Tibial nerve (tissue), 4 donors: Measurements from ENCODE around the gene P2RY11. TPM values are rescaled to one million over a fixed set of nuclear protein-coding genes. Genes with fewer than 3 reads are reported as not detected.

Experiments used
- DNase-seq, 2 donors: peaks; one replicate each; pipeline ENCODE4 v3.0.0-alpha.2; 2019; ENCODE audit warnings: low spot score in 2 of 2
- H3K27ac ChIP-seq, 4 donors: fragments of 200-600 bp; sonication (generic) in 3 of 4; one replicate each; pipeline ENCODE4 v1.5.1; 2017 to 2019; ENCODE audit warnings: mild to moderate bottlenecking in 1 of 4
- H3K27me3 ChIP-seq, 2 donors: fragments of 200-600 bp; sonication (generic) in 1 of 2; one replicate each; pipeline versions ENCODE4 v1.5.1 to v1.6.0; 2017 to 2019
- H3K36me3 ChIP-seq, 3 donors: fragments of 200-600 bp; sonication (generic); one replicate each; pipeline ENCODE4 v1.5.1; 2018 to 2019
- H3K4me1 ChIP-seq, 4 donors: fragments of 200-600 bp; sonication (generic) in 3 of 4; one replicate each; pipeline ENCODE4 v1.5.1; 2017 to 2019
- H3K4me3 ChIP-seq, 4 donors: fragments of 200-600 bp; sonication (generic) in 3 of 4; one replicate each; pipeline ENCODE4 v1.5.1; 2017 to 2019; ENCODE audit warnings: mild to moderate bottlenecking in 1 of 4, moderate library complexity in 1 of 4
- H3K9me3 ChIP-seq, 4 donors: fragments of 200-600 bp; sonication (generic) in 3 of 4; one replicate each; pipeline ENCODE4 v1.5.1; 2017 to 2019
- EP300 ChIP-seq, 2 donors: sonication (generic); formaldehyde crosslinking; IDR thresholded peaks; one replicate each; pipeline ENCODE4 v1.6.1; 2017; ENCODE audit warnings: antibody characterized with exemption in 2 of 2, mild to moderate bottlenecking in 1 of 2
- POLR2A ChIP-seq, 2 donors: fragments of 450-650 bp; IDR thresholded peaks; one replicate each; pipeline ENCODE4 v1.6.1; 2017; ENCODE audit warnings: antibody characterized with exemption in 2 of 2, mild to moderate bottlenecking in 2 of 2, moderate library complexity in 2 of 2
- WGBS, 2 donors: methylation state at CpG; one replicate each; pipeline ENCODE4 v1.1.5; 2018; 5-methylcytosine and 5-hydroxymethylcytosine counted together
- total RNA-seq, 4 donors: library from RNA; depleted of rRNA; stranded (reverse); fragments of >200 nt; gene quantifications; one replicate each; pipeline ENCODE4 v1.1.0, GENCODE V29; 2016
- TF ChIP-seq, protein P1 (sequence below), 5 experiments: fragments of 200-600 bp in 3 of 5; fragments of 450-650 bp in 2 of 5; sonication (generic) in 3 of 5; IDR thresholded peaks; one replicate each; pipeline ENCODE4 v1.5.1; 2016 to 2019; ENCODE audit warnings: antibody characterized with exemption in 5 of 5, mild to moderate bottlenecking in 3 of 5, moderate library complexity in 2 of 5

The P2RY11 gene
- total RNA-seq, 4 donors from 2014 or later, result 2.1 to 19.5 (median 4.2) TPM

DNA sequence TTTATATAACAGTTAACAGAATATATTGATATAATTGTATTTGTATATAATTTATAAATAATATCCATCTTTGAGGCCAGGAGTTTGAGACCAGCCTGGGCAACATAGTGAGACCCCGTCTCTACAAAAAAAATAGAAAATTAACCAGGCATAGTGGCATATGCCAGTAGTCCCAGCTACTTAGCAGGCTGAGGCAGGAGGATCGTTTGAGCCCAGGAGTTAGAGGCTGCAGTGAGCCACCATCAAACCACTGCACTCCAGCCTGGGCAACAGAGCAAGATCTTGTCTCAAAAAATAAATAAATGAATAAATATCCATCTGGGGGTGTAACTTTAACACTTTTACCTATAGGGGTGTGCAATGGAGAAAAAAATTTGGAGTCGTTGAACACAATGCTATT is 26.7 kb upstream of the P2RY11 start:
- H3K27ac ChIP-seq, result peak overlapping the region in 1 of 4 donors; percentile 98
- H3K27me3 ChIP-seq, result no peaks in the 10 kb centered on the region
- H3K36me3 ChIP-seq, result peaks cover 0 to 9% (median 0%) of the 10 kb centered on the region in 3 donors
- TF ChIP-seq POLR2A (IDR thresholded peaks at IDR 0.05), result no peak
- no peak for TF ChIP-seq EP300 (IDR thresholded peaks at IDR 0.05)
- TF ChIP-seq, protein P1, sequence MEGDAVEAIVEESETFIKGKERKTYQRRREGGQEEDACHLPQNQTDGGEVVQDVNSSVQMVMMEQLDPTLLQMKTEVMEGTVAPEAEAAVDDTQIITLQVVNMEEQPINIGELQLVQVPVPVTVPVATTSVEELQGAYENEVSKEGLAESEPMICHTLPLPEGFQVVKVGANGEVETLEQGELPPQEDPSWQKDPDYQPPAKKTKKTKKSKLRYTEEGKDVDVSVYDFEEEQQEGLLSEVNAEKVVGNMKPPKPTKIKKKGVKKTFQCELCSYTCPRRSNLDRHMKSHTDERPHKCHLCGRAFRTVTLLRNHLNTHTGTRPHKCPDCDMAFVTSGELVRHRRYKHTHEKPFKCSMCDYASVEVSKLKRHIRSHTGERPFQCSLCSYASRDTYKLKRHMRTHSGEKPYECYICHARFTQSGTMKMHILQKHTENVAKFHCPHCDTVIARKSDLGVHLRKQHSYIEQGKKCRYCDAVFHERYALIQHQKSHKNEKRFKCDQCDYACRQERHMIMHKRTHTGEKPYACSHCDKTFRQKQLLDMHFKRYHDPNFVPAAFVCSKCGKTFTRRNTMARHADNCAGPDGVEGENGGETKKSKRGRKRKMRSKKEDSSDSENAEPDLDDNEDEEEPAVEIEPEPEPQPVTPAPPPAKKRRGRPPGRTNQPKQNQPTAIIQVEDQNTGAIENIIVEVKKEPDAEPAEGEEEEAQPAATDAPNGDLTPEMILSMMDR (IDR thresholded peaks at IDR 0.05), result no peak
- no peak overlapping the region for H3K4me3 ChIP-seq
- H3K9me3 ChIP-seq, result no peaks in the 10 kb centered on the region
- H3K4me1 ChIP-seq, result peaks cover 0 to 15% (median 2%) of the 10 kb centered on the region in 4 donors
- WGBS, 2 donors, result 57 to 67% methylated on average over 3 of the region's 3 CpGs
- DNase-seq, result no peak

GRCh38 chr19:10085641-10086590 is 25.6 kb upstream of the P2RY11 start, which contains the start of gene SHFL:
SHFL (plus strand) TSS chr19:10086317; CDS start chr19:10086428, 111 bp downstream.
- TF ChIP-seq, protein P1 (IDR thresholded peaks at IDR 0.05), result peak in 1 of 5 experiments; percentile 16
- TF ChIP-seq EP300 (IDR thresholded peaks at IDR 0.05) (peak in 1 of 2 donors; percentile 10), POLR2A (IDR thresholded peaks at IDR 0.05) (no peak)
- Histone ChIP-seq H3K9me3 (peaks cover 0 to 10% (median 0%) of the 10 kb centered on the region in 4 donors), H3K4me3 (peak within 1 kb of the TSS; percentile 91 to 99 (median 94)), H3K36me3 (peaks cover 0 to 20% (median 0%) of the 10 kb centered on the region in 3 donors), H3K27me3 (no peaks in the 10 kb centered on the region), H3K27ac (peak within 1 kb of the TSS; percentile 87 to 98 (median 92)), H3K4me1 (peaks cover 0 to 15% (median 2%) of the 10 kb centered on the region in 4 donors)
- WGBS, 2 donors, result 4 to 7% methylated on average over 31 to 55 of the region's 81 CpGs
- peak; percentile 50 to 59 for DNase-seq

DNA sequence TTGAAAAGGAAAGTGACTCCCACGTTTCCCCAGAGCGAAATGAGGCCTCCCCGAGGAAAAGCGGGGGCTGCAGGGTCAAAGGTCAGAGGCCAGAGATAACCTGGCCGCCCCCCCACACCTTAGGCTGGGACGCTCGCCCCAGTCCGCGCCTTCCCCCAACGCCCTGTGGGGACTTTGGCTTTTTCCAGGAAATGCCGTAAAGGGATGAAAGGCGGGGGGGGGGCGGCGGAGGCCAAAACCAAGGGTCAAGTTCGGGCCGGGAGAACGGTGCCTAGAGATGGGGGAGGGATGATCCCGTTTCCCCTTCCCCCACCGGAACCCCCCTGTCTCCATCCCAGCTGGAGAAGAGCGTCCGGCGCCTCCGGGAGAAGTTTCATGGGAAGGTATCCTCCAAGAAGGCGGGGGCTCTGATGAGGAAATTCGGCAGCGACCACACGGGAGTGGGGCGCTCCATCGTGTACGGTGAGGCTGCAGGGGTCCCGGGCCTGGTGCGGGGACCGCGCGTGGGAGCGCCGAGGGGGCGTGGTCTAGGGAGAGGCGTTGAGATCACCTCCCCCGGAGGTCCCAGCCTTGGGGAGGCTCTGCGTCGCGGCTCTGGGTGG is 24.8 kb upstream of the P2RY11 start:
- Histone ChIP-seq H3K27ac (peak overlapping the region; percentile 87 to 98 (median 92)), H3K27me3 (no peaks in the 10 kb centered on the region), H3K36me3 (peaks cover 0 to 28% (median 5%) of the 10 kb centered on the region in 3 donors), H3K4me1 (peaks cover 0 to 15% (median 2%) of the 10 kb centered on the region in 4 donors), H3K4me3 (peak overlapping the region; percentile 91 to 99 (median 94)), H3K9me3 (peaks cover 0 to 15% (median 0%) of the 10 kb centered on the region in 4 donors)
- 6 to 7% methylated on average over 38 to 39 of the region's 43 CpGs for WGBS, 2 donors
- no peak for DNase-seq
- TF ChIP-seq EP300 (IDR thresholded peaks at IDR 0.05), result no peak
- TF ChIP-seq, protein P1 (IDR thresholded peaks at IDR 0.05), result no peak
- TF ChIP-seq POLR2A (IDR thresholded peaks at IDR 0.05), result no peak

DNA sequence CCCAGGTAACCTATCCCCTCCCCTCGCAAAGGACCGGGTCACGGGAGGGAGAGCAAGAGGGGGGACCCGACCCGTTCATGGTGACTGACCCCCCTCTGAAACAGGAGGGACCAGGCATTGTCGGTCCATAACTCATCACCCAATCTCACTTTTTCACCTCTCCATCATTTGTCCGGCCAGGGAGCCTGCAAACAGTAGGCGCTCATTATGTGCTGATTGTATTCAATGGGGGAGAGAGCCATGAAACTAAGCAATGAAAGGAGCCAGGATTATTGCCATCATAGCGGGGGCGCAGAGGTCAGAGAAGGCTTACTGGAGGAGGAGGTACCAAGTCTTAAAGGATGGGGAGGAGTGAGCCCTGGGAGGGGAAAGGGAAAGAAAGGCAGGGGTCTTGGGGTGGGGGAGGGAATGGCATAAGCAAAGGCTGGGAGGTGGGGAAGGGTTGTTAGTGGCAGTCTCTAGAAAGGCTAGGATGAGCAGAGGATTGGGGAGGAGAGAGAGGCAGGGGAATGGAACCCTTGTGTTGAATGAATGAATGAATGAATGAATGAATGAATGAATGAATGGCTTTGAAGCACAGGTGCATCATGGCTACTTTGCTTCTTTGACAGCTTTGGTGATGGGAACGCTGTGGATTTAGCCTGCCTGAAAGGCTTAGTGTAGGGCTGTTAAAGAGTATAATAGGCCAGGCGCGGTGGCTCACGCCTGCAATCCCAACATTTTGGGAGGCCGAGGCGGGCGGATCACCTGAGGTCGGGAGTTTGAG is 24.0 kb upstream of the P2RY11 start:
- no peaks in the 10 kb centered on the region for H3K27me3 ChIP-seq
- peaks cover 0 to 36% (median 5%) of the 10 kb centered on the region in 3 donors for H3K36me3 ChIP-seq
- peak overlapping the region in 3 of 4 donors; percentile 91 to 99 (median 95) for H3K4me3 ChIP-seq
- 85 to 89% methylated on average over 18 of the region's 18 CpGs for WGBS, 2 donors
- H3K4me1 ChIP-seq, result peaks cover 0 to 15% (median 2%) of the 10 kb centered on the region in 4 donors
- DNase-seq, result no peak
- peak overlapping the region; percentile 87 to 98 (median 92) for H3K27ac ChIP-seq
- peaks cover 0 to 15% (median 0%) of the 10 kb centered on the region in 4 donors for H3K9me3 ChIP-seq
- TF ChIP-seq, protein P1 (IDR thresholded peaks at IDR 0.05), result no peak
- TF ChIP-seq POLR2A (IDR thresholded peaks at IDR 0.05) (no peak), EP300 (IDR thresholded peaks at IDR 0.05) (no peak)
